ENCODE results near the gene SPTBN1.

The SPTBN1 gene

GRCh38 chr2:54655046-54655809 is 199.1 kb downstream of the SPTBN1 start:
- DNase-seq (ENCODE audit: low read depth) = no peak
- TF ChIP-seq, protein P1, sequence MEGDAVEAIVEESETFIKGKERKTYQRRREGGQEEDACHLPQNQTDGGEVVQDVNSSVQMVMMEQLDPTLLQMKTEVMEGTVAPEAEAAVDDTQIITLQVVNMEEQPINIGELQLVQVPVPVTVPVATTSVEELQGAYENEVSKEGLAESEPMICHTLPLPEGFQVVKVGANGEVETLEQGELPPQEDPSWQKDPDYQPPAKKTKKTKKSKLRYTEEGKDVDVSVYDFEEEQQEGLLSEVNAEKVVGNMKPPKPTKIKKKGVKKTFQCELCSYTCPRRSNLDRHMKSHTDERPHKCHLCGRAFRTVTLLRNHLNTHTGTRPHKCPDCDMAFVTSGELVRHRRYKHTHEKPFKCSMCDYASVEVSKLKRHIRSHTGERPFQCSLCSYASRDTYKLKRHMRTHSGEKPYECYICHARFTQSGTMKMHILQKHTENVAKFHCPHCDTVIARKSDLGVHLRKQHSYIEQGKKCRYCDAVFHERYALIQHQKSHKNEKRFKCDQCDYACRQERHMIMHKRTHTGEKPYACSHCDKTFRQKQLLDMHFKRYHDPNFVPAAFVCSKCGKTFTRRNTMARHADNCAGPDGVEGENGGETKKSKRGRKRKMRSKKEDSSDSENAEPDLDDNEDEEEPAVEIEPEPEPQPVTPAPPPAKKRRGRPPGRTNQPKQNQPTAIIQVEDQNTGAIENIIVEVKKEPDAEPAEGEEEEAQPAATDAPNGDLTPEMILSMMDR (IDR thresholded peaks at IDR 0.05; ENCODE audit: control insufficient read depth, insufficient read depth, low read depth, low read length, missing control alignments) = no peak
- H3K4me3 ChIP-seq (ENCODE audit: control insufficient read depth, low read depth, low read length) = no peak overlapping the region

- H3K4me3 ChIP-seq (ENCODE audit: control insufficient read depth, low read depth, low read length) = no peak overlapping the region
- no peak for DNase-seq (ENCODE audit: low read depth)
- TF ChIP-seq, protein P1 (IDR thresholded peaks at IDR 0.05; ENCODE audit: control insufficient read depth, insufficient read depth, low read depth, low read length, missing control alignments) = no peak
Measured at GRCh38 chr2:54656863-54657262, 200.7 kb downstream of the SPTBN1 start.

DNA sequence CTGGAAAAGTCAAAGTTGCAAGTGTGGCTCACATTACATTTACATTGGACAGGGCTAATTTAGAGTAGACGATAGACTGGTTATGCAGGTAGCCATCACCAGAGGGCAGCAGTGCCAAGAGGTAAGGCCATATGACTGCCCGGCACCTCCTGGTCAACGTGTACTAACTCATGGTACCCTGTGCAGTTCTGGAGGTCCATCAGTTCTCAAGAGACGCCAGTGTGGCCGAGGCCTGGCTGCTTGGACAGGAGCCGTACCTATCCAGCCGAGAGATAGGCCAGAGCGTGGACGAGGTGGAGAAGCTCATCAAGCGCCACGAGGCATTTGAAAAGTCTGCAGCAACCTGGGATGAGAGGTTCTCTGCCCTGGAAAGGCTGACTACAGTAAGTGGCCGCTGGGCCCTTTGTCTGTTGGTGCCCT is 201.5 kb downstream of the SPTBN1 start:
- DNase-seq (ENCODE audit: low read depth) = no peak
- TF ChIP-seq, protein P1 (IDR thresholded peaks at IDR 0.05; ENCODE audit: control insufficient read depth, insufficient read depth, low read depth, low read length, missing control alignments) = peak; percentile 54
- H3K4me3 ChIP-seq (ENCODE audit: control insufficient read depth, low read depth, low read length) = no peak overlapping the region

GRCh38 chr2:54658564-54659071 is 202.5 kb downstream of the SPTBN1 start:
- no peak for DNase-seq (ENCODE audit: low read depth)
- TF ChIP-seq, protein P1 (IDR thresholded peaks at IDR 0.05; ENCODE audit: control insufficient read depth, insufficient read depth, low read depth, low read length, missing control alignments) = no peak
- no peak overlapping the region for H3K4me3 ChIP-seq (ENCODE audit: control insufficient read depth, low read depth, low read length)

GRCh38 chr2:54659527-54659926 is 203.4 kb downstream of the SPTBN1 start:
- no peak overlapping the region for H3K4me3 ChIP-seq (ENCODE audit: control insufficient read depth, low read depth, low read length)
- TF ChIP-seq, protein P1 (IDR thresholded peaks at IDR 0.05; ENCODE audit: control insufficient read depth, insufficient read depth, low read depth, low read length, missing control alignments) = no peak
- DNase-seq (ENCODE audit: low read depth) = no peak

DNA sequence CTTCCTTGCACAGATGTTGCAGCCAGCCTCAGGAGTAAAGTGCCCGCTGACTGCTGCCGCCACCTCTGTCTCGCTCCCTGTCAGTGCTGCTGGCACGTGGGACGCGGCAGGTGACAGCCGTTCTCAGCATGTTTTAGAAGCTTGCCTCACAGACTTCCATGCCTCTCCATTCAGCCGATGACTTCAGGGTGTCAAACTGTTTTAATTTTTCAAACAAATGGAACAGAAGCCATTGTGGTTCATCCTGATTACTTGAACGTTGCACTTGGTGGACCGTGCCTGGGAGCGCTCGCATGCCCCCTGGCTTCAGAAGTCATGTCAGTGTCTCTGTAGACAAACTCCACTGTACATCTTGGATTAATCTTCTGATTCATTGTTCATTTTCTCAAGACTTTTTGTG is 204.6 kb downstream of the SPTBN1 start:
- no peak overlapping the region for H3K4me3 ChIP-seq (ENCODE audit: control insufficient read depth, low read depth, low read length)

More for the DNA sequence above, 204.6 kb downstream of the SPTBN1 start:
- TF ChIP-seq, protein P1 (IDR thresholded peaks at IDR 0.05; ENCODE audit: control insufficient read depth, insufficient read depth, low read depth, low read length, missing control alignments) = no peak
- DNase-seq (ENCODE audit: low read depth) = no peak
